Caco-2 (cell line): ENCODE measurements around the gene PRR32. TPM values are rescaled to one million over a fixed set of nuclear protein-coding genes. Genes with fewer than 3 reads are reported as not detected.

ENCODE experiments used
- BruUV-seq: library from RNA; stranded (reverse); fragments of 400-500 nt; replicated peaks from 2 replicates; lab custom pipeline; 2021; lab: Mats Ljungman, UMichigan
- CTCF ChIA-PET: fragments of 300-600 bp; sonication (Branson Sonifier 250); formaldehyde crosslinking; loops from one replicate; lab custom pipeline; 2022; ENCODE audit warnings: antibody characterized with exemption; lab: Charles Lee
- POLR2A ChIA-PET: fragments of 300-600 bp; sonication (Branson Sonifier 250); formaldehyde crosslinking; loops from one replicate; lab custom pipeline; 2022; ENCODE audit warnings: antibody characterized with exemption; lab: Charles Lee
- DNase-seq, 2 experiments: peaks; one replicate each; pipeline versions ENCODE4 v3.0.0 to v3.0.0-alpha.2; 2020 to 2022
- H3K27me3 ChIP-seq: replicated peaks from 2 replicates; pipeline ENCODE4 v1.6.0; 2011; ENCODE audit warnings: low read length; ENCODE audit not compliant: control insufficient read depth, insufficient read depth
- H3K36me3 ChIP-seq: 2 replicates; pipeline ENCODE4 v1.5.1; 2011; ENCODE audit warnings: low read length; ENCODE audit not compliant: control insufficient read depth, insufficient read depth
- H3K4me1 ChIP-seq: fragments of 250-450 bp; sonication (Bioruptor Pico); 2 replicates; pipeline ENCODE4 v1.5.1; 2020; ENCODE audit warnings: mild to moderate bottlenecking
- H3K4me3 ChIP-seq: 2 replicates; pipeline ENCODE4 v1.5.1; 2011; ENCODE audit warnings: low read depth, mild to moderate bottlenecking, control low read depth, low read length
- H3K9me3 ChIP-seq: fragments of 250-450 bp; sonication (Bioruptor Pico); 2 replicates; pipeline ENCODE4 v1.5.1; 2020; ENCODE audit warnings: mild to moderate bottlenecking, moderate library complexity
- H3K27ac Mint-ChIP-seq: one replicate; pipeline ENCODE4 v1.8.0; 2022; ENCODE audit warnings: mixed read lengths; ENCODE audit not compliant: unreplicated experiment
- H3K27me3 Mint-ChIP-seq: one replicate; pipeline ENCODE4 v1.8.0; 2022; ENCODE audit warnings: mixed read lengths; ENCODE audit not compliant: insufficient read depth, unreplicated experiment
- H3K36me3 Mint-ChIP-seq: one replicate; pipeline ENCODE4 v1.8.0; 2022; ENCODE audit warnings: mild to moderate bottlenecking, mixed read lengths; ENCODE audit not compliant: insufficient read depth, unreplicated experiment
- H3K4me1 Mint-ChIP-seq: one replicate; pipeline ENCODE4 v1.8.0; 2022; ENCODE audit warnings: low read depth, mixed read lengths; ENCODE audit not compliant: unreplicated experiment
- H3K4me3 Mint-ChIP-seq: one replicate; pipeline ENCODE4 v1.8.0; 2022; ENCODE audit warnings: mild to moderate bottlenecking, moderate library complexity, mixed read lengths; ENCODE audit not compliant: unreplicated experiment
- H3K9me3 Mint-ChIP-seq: one replicate; pipeline ENCODE4 v1.8.0; 2022; ENCODE audit warnings: mixed read lengths; ENCODE audit not compliant: unreplicated experiment
- intact Hi-C: fragments of 100-400 bp; cut with micrococcal nuclease; formaldehyde crosslinking; loops from one replicate; pipeline ENCODE4 v1.10.0; 2022; ENCODE audit not compliant: unreplicated experiment
- total RNA-seq: library from RNA; stranded (reverse); gene quantifications from 2 replicates; pipeline ENCODE4 v1.2.3, GENCODE V29; 2022
- TF ChIP-seq, protein P1 (sequence below), 2 experiments: fragments of 200-600 bp in 1 of 2; IDR thresholded peaks; 1 replicate in 1 of 2; 2 replicates in 1 of 2; pipeline versions ENCODE4 v1.5.1 to v1.8.0; 2011 to 2022; ENCODE audit warnings: antibody characterized with exemption in 1 of 2, control low read depth in 1 of 2, inconsistent platforms in 1 of 2, low read depth in 1 of 2, low read length in 1 of 2, mild to moderate bottlenecking in 1 of 2, moderate library complexity in 1 of 2; ENCODE audit not compliant: insufficient read depth in 1 of 2, severe bottlenecking in 1 of 2, unreplicated experiment in 1 of 2

PRR32 gene
- total RNA-seq, 1 experiment from 2014 or later: not detected

DNA sequence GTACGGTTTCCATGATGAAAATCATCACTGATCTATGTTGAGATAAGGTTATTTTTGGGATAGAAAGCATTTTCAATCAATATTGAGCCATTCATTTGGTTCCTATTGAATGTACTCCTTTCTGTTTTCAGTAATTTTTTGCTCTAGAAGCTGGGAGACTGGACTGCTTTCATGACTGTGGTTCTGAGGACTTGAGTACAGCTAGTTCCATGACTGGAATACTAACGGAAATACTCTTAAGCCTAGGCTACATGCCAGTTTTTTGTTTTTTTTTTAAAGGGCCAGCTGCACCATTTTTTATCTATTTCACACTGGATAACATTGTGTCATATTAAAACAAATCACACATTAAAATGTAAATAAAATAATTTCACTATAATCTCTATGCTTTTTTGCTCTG is 16.7 kb downstream of the PRR32 start:
- no peak overlapping the region for H3K4me3 Mint-ChIP-seq
- TF ChIP-seq, protein P1, sequence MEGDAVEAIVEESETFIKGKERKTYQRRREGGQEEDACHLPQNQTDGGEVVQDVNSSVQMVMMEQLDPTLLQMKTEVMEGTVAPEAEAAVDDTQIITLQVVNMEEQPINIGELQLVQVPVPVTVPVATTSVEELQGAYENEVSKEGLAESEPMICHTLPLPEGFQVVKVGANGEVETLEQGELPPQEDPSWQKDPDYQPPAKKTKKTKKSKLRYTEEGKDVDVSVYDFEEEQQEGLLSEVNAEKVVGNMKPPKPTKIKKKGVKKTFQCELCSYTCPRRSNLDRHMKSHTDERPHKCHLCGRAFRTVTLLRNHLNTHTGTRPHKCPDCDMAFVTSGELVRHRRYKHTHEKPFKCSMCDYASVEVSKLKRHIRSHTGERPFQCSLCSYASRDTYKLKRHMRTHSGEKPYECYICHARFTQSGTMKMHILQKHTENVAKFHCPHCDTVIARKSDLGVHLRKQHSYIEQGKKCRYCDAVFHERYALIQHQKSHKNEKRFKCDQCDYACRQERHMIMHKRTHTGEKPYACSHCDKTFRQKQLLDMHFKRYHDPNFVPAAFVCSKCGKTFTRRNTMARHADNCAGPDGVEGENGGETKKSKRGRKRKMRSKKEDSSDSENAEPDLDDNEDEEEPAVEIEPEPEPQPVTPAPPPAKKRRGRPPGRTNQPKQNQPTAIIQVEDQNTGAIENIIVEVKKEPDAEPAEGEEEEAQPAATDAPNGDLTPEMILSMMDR (IDR thresholded peaks at IDR 0.05; ENCODE audit: insufficient read depth in 1 of 2, low read depth in 1 of 2, low read length in 1 of 2, severe bottlenecking in 1 of 2, unreplicated experiment in 1 of 2): no peak
- BruUV-seq: no TSS peak
- DNase-seq: no peak
- H3K9me3 Mint-ChIP-seq: no peaks in the 10 kb centered on the region
- no peak overlapping the region for H3K4me3 ChIP-seq
- H3K4me1 ChIP-seq: no peaks in the 10 kb centered on the region
- H3K36me3 ChIP-seq: no peaks in the 10 kb centered on the region
- ChIA-PET POLR2A (no interaction called here), CTCF (no interaction called here)
- no peaks in the 10 kb centered on the region for H3K27me3 ChIP-seq
- H3K27me3 Mint-ChIP-seq: no peaks in the 10 kb centered on the region
- H3K9me3 ChIP-seq: no peaks in the 10 kb centered on the region
- H3K4me1 Mint-ChIP-seq: no peaks in the 10 kb centered on the region
- H3K36me3 Mint-ChIP-seq: no peaks in the 10 kb centered on the region
- intact Hi-C loops: no loop called here
- H3K27ac Mint-ChIP-seq: no peak overlapping the region

GRCh38 chrX:126847143-126847542 is 27.6 kb downstream of the PRR32 start:
- Histone ChIP-seq H3K27me3 (no peaks in the 10 kb centered on the region), H3K36me3 (no peaks in the 10 kb centered on the region), H3K4me3 (no peak overlapping the region), H3K9me3 (no peaks in the 10 kb centered on the region), H3K4me1 (no peaks in the 10 kb centered on the region)
- POLR2A ChIA-PET: no interaction called here
- intact Hi-C loops: no loop called here
- no peak overlapping the region for H3K4me3 Mint-ChIP-seq
- H3K9me3 Mint-ChIP-seq: no peaks in the 10 kb centered on the region
- TF ChIP-seq, protein P1 (IDR thresholded peaks at IDR 0.05; ENCODE audit: insufficient read depth in 1 of 2, low read depth in 1 of 2, low read length in 1 of 2, severe bottlenecking in 1 of 2, unreplicated experiment in 1 of 2): no peak
- BruUV-seq: no TSS peak
- no peaks in the 10 kb centered on the region for H3K4me1 Mint-ChIP-seq
- H3K36me3 Mint-ChIP-seq: no peaks in the 10 kb centered on the region
- no peak for DNase-seq
- no peak overlapping the region for H3K27ac Mint-ChIP-seq
- no peaks in the 10 kb centered on the region for H3K27me3 Mint-ChIP-seq
- CTCF ChIA-PET: no interaction called here

DNA sequence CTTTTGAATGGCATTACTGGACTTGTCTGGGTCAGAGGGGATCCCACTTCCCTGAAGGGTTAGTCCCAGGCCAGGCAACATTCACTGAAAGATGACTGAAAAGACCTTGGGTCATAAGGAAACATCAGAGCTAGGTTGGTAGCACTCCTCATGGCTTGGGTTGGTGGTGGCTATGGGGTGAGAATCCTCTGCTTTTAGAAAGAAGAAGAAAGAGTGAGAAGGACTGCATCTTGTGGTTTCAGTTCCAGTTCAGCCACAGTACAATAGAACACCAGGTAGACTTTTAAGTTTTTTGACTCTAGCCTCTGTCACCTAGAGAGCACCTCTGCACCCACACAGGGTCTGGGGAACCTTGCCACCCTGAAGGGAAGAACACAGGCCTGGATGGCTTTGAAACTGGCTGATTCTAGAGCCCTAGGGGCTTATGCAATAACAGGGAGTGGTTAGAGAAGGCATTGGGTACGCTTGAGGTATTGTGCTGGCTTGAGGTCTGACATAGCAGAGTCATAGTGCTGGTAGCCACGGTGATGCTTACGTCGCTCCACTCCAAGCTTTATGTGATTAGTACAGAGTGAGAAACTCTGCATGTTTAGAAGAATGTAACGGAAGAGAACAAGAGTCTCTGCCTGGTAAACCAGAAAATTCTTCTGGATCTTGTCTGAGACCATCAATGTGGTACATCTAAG is 36.5 kb downstream of the PRR32 start:
- no peaks in the 10 kb centered on the region for H3K4me1 ChIP-seq
- H3K36me3 Mint-ChIP-seq: no peaks in the 10 kb centered on the region
- H3K27ac Mint-ChIP-seq: no peak overlapping the region
- CTCF ChIA-PET: no interaction called here
- H3K9me3 Mint-ChIP-seq: no peaks in the 10 kb centered on the region
- H3K27me3 ChIP-seq: no peaks in the 10 kb centered on the region
- no peak for DNase-seq
- no peak overlapping the region for H3K4me3 Mint-ChIP-seq
- H3K36me3 ChIP-seq: no peaks in the 10 kb centered on the region
- no peak overlapping the region for H3K4me3 ChIP-seq
- intact Hi-C loops: no loop called here
- no TSS peak for BruUV-seq
- TF ChIP-seq, protein P1 (IDR thresholded peaks at IDR 0.05; ENCODE audit: insufficient read depth in 1 of 2, low read depth in 1 of 2, low read length in 1 of 2, severe bottlenecking in 1 of 2, unreplicated experiment in 1 of 2): no peak
- POLR2A ChIA-PET: no interaction called here
- H3K9me3 ChIP-seq: no peaks in the 10 kb centered on the region
- no peaks in the 10 kb centered on the region for H3K4me1 Mint-ChIP-seq
- H3K27me3 Mint-ChIP-seq: no peaks in the 10 kb centered on the region
